Measurements from ENCODE around the gene MYO3B. TPM values are rescaled to one million over a fixed set of nuclear protein-coding genes. Genes with fewer than 3 reads are reported as not detected.

Gene MYO3B
- total RNA-seq, 1 experiment from 2014 or later: 0.63 TPM

DNA sequence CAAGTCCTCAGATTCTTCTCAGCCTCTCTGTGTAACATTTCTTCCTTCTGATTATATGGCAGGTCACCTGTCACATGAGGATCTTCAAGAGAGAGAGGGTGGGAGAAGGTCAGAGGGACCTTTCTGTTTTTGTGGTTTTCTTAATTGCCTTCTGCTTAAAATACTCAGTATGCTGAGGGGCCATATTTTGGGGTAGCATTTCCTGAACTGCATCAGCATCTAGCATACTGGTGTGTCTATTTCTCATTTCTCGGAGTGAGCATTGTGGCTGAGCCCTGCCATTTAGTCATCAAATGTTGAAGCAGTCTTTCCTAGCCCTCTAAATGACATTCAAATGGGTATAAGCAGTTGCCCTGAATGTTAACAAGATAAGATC, 162.7 kb downstream of the MYO3B start:
- H3K18ac ChIP-seq (ENCODE audit: insufficient read length, low read depth, low read length): no peak overlapping the region
- H2BK15ac ChIP-seq (ENCODE audit: low read depth, low read length): no peak overlapping the region
- H4K8ac ChIP-seq (replicated peaks; ENCODE audit: insufficient read length, low read depth, low read length): no peak overlapping the region
- H3K79me2 ChIP-seq (ENCODE audit: insufficient read depth, low read length): no peaks in the 10 kb centered on the region
- no peaks in the 10 kb centered on the region for H3K36me3 Mint-ChIP-seq (ENCODE audit: insufficient read depth in 1 of 3, low read depth in 3 of 3)
- no peaks in the 10 kb centered on the region for H3K9me3 ChIP-seq (ENCODE audit: control insufficient read depth, low read depth, low read length)
- no peaks in the 10 kb centered on the region for H4K20me1 ChIP-seq (ENCODE audit: control insufficient read depth, insufficient read depth, insufficient read length)
- no peak overlapping the region for H3K4ac ChIP-seq (ENCODE audit: low read depth, low read length)
- no peaks in the 10 kb centered on the region; the same call in 1 of the 2 replicates for H3K27me3 Mint-ChIP-seq (ENCODE audit: low read depth)
- no CpG with 5 or more reads among the region's 1 CpG for WGBS (ENCODE audit: extremely low coverage, insufficient read length, low lambda C conversion rate)
- peaks cover 0 to 3% of the 10 kb centered on the region in 2 experiments; a peak in 2 of 5 replicates for H3K9me3 Mint-ChIP-seq
- H3K4me1 ChIP-seq (ENCODE audit: insufficient read depth, low read length): peaks cover 13% of the 10 kb centered on the region
- no peak overlapping the region for H3K23ac ChIP-seq (ENCODE audit: insufficient read length, low read depth, low read length)
- no peak overlapping the region for H3K27ac ChIP-seq (ENCODE audit: insufficient read length, low read depth, low read length)
- H2BK120ac ChIP-seq (ENCODE audit: low read depth, low read length, poor library complexity, severe bottlenecking): no peak overlapping the region
- no peak overlapping the region for H2BK20ac ChIP-seq (ENCODE audit: low read depth, low read length, poor library complexity, severe bottlenecking)
- H3K4me2 ChIP-seq (ENCODE audit: insufficient read depth, insufficient read length, low read length): no peak overlapping the region
- DNase-seq: no peak
- H3K27ac Mint-ChIP-seq: no peak overlapping the region
- H3K23me2 ChIP-seq (ENCODE audit: insufficient read length, low read depth, low read length, poor library complexity, severe bottlenecking): no peaks in the 10 kb centered on the region
- no peak overlapping the region for H2AK5ac ChIP-seq (ENCODE audit: insufficient read length, low read length)
- H3K79me1 ChIP-seq (ENCODE audit: insufficient read depth, low read depth, low read length, poor library complexity, severe bottlenecking): no peaks in the 10 kb centered on the region
- no peak overlapping the region for H3T11ph ChIP-seq (ENCODE audit: low read length)
- no peak overlapping the region for H3K14ac ChIP-seq (ENCODE audit: insufficient read depth, low read length)
- H3K4me3 Mint-ChIP-seq: no peak overlapping the region
- no peak overlapping the region for H2AFZ ChIP-seq (ENCODE audit: low read length)
- no peak overlapping the region for H2BK5ac ChIP-seq (ENCODE audit: insufficient read length, low read length)
- TF ChIP-seq, protein P1, sequence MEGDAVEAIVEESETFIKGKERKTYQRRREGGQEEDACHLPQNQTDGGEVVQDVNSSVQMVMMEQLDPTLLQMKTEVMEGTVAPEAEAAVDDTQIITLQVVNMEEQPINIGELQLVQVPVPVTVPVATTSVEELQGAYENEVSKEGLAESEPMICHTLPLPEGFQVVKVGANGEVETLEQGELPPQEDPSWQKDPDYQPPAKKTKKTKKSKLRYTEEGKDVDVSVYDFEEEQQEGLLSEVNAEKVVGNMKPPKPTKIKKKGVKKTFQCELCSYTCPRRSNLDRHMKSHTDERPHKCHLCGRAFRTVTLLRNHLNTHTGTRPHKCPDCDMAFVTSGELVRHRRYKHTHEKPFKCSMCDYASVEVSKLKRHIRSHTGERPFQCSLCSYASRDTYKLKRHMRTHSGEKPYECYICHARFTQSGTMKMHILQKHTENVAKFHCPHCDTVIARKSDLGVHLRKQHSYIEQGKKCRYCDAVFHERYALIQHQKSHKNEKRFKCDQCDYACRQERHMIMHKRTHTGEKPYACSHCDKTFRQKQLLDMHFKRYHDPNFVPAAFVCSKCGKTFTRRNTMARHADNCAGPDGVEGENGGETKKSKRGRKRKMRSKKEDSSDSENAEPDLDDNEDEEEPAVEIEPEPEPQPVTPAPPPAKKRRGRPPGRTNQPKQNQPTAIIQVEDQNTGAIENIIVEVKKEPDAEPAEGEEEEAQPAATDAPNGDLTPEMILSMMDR (conservative IDR thresholded peaks at IDR 0.05): no peak
- peaks cover 28 to 40% of the 10 kb centered on the region in 2 experiments for H3K4me1 Mint-ChIP-seq
- no peak overlapping the region for H2BK12ac ChIP-seq (ENCODE audit: insufficient read length, low read depth, low read length)
- H4K91ac ChIP-seq (ENCODE audit: insufficient read length, low read depth, low read length): no peak overlapping the region
- no peaks in the 10 kb centered on the region for H3K27me3 ChIP-seq (ENCODE audit: insufficient read depth, low read length)
- H4K5ac ChIP-seq (ENCODE audit: insufficient read length, low read depth, low read length): no peak overlapping the region
- no peak overlapping the region for H3K9ac ChIP-seq (ENCODE audit: extremely low read depth, insufficient read length, low read length)
- H3K56ac ChIP-seq (ENCODE audit: insufficient read length, low read depth, low read length): no peak overlapping the region

Measured in H9 (cell line).